ENCODE measurements around the gene KCTD21.

KCTD21 gene

GRCh38 chr11:78156127-78156844 is 32.1 kb downstream of the KCTD21 start:
- no peak for TF ChIP-seq CTCF (IDR thresholded peaks at IDR 0.05; ENCODE audit: low read depth, low read length, missing control alignments)
- Histone ChIP-seq H3K27ac (no peak overlapping the region), H3K4me3 (ENCODE audit: low read depth, low read length) (no peak overlapping the region), H3K36me3 (replicated peaks) (no peaks in the 10 kb centered on the region), H3K27me3 (replicated peaks) (no peaks in the 10 kb centered on the region)
- no peak for DNase-seq
- in situ Hi-C loops (cut with HindIII; ENCODE audit: low pct_ligation_motif_present, low sequenced_read_pairs): no loop called here

- Histone ChIP-seq H3K27ac (no peak overlapping the region), H3K4me3 (ENCODE audit: low read depth, low read length) (no peak overlapping the region), H3K27me3 (replicated peaks) (no peaks in the 10 kb centered on the region), H3K36me3 (replicated peaks) (no peaks in the 10 kb centered on the region)
- DNase-seq: no peak
- in situ Hi-C loops (cut with HindIII; ENCODE audit: low pct_ligation_motif_present, low sequenced_read_pairs): no loop called here
- no peak for TF ChIP-seq CTCF (IDR thresholded peaks at IDR 0.05; ENCODE audit: low read depth, low read length, missing control alignments)
Measured at GRCh38 chr11:78151804-78152203, 36.6 kb downstream of the KCTD21 start.

DNA sequence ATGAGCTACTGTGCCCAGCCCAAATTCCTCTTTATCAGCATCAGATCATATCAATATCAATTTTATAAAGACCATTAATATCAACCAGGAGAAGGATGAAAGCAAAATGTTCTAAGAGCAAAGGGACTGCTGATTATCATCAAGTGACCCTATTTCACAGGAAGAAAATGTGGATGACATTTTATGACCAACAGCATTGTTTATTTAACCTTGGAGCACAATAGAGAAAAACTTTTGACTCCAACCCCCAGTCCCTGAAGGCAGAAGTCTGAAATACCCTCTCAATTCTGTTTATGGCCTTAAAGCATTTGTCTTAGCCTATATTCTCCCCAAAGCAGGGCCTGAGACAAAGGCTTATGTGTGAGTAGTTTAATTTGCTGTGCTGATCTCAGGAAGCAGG is 37.7 kb downstream of the KCTD21 start:
- no peak overlapping the region for H3K27ac ChIP-seq
- TF ChIP-seq CTCF (IDR thresholded peaks at IDR 0.05; ENCODE audit: low read depth, low read length, missing control alignments): no peak
- no peak for DNase-seq
- no peaks in the 10 kb centered on the region for H3K27me3 ChIP-seq (replicated peaks)
- in situ Hi-C loops (cut with HindIII; ENCODE audit: low pct_ligation_motif_present, low sequenced_read_pairs): no loop called here
- H3K4me3 ChIP-seq (ENCODE audit: low read depth, low read length): no peak overlapping the region
- H3K36me3 ChIP-seq (replicated peaks): no peaks in the 10 kb centered on the region

DNA sequence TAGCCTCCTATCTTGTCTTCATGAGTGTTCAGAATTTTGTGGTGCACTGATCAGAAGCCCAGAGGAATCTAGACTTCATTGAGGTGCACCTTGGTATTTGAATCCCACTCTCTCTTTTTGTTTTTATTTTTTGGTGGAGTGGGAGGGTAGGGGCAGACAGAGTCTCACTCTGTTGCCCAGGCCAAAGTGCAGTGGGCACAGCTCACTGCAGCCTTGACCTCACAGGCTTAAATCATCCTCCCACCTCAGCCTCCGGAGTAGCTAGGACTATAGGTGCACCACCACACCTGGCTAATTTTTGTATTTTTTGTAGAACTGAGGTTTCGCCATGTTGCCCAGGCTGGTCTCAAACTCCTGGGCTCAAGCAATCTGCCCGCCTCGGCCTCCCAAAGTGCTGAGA is 38.1 kb downstream of the KCTD21 start:
- no peak overlapping the region for H3K27ac ChIP-seq
- no peak for TF ChIP-seq CTCF (IDR thresholded peaks at IDR 0.05; ENCODE audit: low read depth, low read length, missing control alignments)
- in situ Hi-C loops (cut with HindIII; ENCODE audit: low pct_ligation_motif_present, low sequenced_read_pairs): no loop called here
- no peak for DNase-seq
- H3K4me3 ChIP-seq (ENCODE audit: low read depth, low read length): no peak overlapping the region
- H3K27me3 ChIP-seq (replicated peaks): no peaks in the 10 kb centered on the region
- no peaks in the 10 kb centered on the region for H3K36me3 ChIP-seq (replicated peaks)

DNA sequence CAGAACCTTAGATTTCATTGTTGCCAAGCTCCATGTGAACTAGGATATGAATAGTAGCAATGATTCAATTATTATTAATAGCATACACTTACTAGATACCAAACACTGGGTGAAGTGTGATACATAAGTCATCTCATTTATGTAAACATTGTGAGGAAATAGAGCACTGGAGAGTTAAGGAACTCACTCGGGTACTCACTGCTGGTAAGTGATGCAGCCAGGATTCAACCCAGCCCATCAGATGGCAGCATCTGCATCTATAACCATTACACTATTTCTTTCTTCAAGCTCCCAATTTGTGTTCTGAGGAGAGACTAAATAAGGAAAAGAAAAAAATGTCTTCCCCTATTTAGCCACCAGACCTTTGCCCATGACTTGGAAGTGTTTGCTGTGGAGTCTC is 38.8 kb downstream of the KCTD21 start:
- peak; percentile 72 for DNase-seq
- in situ Hi-C loops (cut with HindIII; ENCODE audit: low pct_ligation_motif_present, low sequenced_read_pairs): no loop called here
- Histone ChIP-seq H3K4me3 (ENCODE audit: low read depth, low read length) (no peak overlapping the region), H3K36me3 (replicated peaks) (no peaks in the 10 kb centered on the region), H3K27ac (no peak overlapping the region), H3K27me3 (replicated peaks) (no peaks in the 10 kb centered on the region)
- peak; percentile 56 for TF ChIP-seq CTCF (IDR thresholded peaks at IDR 0.05; ENCODE audit: low read depth, low read length, missing control alignments)

- in situ Hi-C loops (cut with HindIII; ENCODE audit: low pct_ligation_motif_present, low sequenced_read_pairs): no loop called here
- no peak overlapping the region for H3K4me3 ChIP-seq (ENCODE audit: low read depth, low read length)
- no peak overlapping the region for H3K27ac ChIP-seq
- no peak for DNase-seq
- H3K27me3 ChIP-seq (replicated peaks): no peaks in the 10 kb centered on the region
- TF ChIP-seq CTCF (IDR thresholded peaks at IDR 0.05; ENCODE audit: low read depth, low read length, missing control alignments): no peak
- no peaks in the 10 kb centered on the region for H3K36me3 ChIP-seq (replicated peaks)
Measured at GRCh38 chr11:78147807-78148206, 40.6 kb downstream of the KCTD21 start.
